Measurements from ENCODE around the gene PARL.

DNA sequence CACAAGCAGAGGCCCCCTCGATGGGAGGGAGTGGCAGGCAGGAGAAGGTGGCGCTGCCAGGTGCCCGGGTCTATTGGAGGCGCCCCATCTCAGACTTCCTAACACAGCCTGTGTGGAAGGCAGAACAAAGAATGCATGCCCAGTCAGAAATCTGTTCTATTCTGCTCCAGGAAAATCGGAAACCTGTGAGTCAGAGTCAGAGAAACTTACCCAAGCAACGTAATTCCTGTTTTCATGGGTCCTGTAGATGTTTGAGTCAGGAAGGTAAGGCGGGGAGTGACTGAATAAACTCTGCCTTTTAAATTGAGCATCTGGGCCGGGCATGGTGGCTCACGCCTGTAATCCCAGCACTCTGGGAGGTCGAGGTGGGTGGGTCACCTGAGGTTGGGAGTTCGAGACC, 73.0 kb downstream of the PARL start:
- no peak for TF ChIP-seq TBL1XR1 (IDR thresholded peaks at IDR 0.05; ENCODE audit: low read length in 2 of 2)
- no peak for TF ChIP-seq ZKSCAN1 (IDR thresholded peaks at IDR 0.05; ENCODE audit: low read depth, low read length)
- TF ChIP-seq POLR2A (conservative IDR thresholded peaks at IDR 0.05): no peak
- TF ChIP-seq, protein P1, sequence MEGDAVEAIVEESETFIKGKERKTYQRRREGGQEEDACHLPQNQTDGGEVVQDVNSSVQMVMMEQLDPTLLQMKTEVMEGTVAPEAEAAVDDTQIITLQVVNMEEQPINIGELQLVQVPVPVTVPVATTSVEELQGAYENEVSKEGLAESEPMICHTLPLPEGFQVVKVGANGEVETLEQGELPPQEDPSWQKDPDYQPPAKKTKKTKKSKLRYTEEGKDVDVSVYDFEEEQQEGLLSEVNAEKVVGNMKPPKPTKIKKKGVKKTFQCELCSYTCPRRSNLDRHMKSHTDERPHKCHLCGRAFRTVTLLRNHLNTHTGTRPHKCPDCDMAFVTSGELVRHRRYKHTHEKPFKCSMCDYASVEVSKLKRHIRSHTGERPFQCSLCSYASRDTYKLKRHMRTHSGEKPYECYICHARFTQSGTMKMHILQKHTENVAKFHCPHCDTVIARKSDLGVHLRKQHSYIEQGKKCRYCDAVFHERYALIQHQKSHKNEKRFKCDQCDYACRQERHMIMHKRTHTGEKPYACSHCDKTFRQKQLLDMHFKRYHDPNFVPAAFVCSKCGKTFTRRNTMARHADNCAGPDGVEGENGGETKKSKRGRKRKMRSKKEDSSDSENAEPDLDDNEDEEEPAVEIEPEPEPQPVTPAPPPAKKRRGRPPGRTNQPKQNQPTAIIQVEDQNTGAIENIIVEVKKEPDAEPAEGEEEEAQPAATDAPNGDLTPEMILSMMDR (IDR thresholded peaks at IDR 0.05 in 2 of 3, conservative IDR thresholded peaks at IDR 0.05 in 1 of 3; ENCODE audit: insufficient read depth in 2 of 3, low read depth in 1 of 3, low read length in 3 of 3): no peak
- TF ChIP-seq, protein P2, sequence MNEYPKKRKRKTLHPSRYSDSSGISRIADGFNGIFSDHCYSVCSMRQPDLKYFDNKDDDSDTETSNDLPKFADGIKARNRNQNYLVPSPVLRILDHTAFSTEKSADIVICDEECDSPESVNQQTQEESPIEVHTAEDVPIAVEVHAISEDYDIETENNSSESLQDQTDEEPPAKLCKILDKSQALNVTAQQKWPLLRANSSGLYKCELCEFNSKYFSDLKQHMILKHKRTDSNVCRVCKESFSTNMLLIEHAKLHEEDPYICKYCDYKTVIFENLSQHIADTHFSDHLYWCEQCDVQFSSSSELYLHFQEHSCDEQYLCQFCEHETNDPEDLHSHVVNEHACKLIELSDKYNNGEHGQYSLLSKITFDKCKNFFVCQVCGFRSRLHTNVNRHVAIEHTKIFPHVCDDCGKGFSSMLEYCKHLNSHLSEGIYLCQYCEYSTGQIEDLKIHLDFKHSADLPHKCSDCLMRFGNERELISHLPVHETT (CRISPR knock-in tag; conservative IDR thresholded peaks at IDR 0.05 in 1 of 2, IDR thresholded peaks at IDR 0.05 in 1 of 2): no peak
- no peak for TF ChIP-seq RFX5 (IDR thresholded peaks at IDR 0.05; ENCODE audit: low read depth, low read length)
- TF ChIP-seq CBX3 (IDR thresholded peaks at IDR 0.05; ENCODE audit: borderline replicate concordance in 1 of 2, low read length in 2 of 2): no peak
